AG10803 (cell line): ENCODE measurements around the gene DPH2.
A peak's percentile ranks its signal among the peaks of the same experiment; 100 is the strongest.

Experiments used
- DNase-seq: peaks from one replicate; pipeline ENCODE4 v3.0.0; 2010; ENCODE audit warnings: low read depth
- H3K4me3 ChIP-seq: 2 replicates; pipeline ENCODE4 v1.5.1; 2011; ENCODE audit warnings: mild to moderate bottlenecking, low read length, control low read depth
- CTCF ChIP-seq: conservative IDR thresholded peaks from 2 replicates; pipeline ENCODE4 v1.5.1; 2011; ENCODE audit warnings: mild to moderate bottlenecking, low read length, control low read depth, inconsistent platforms

DPH2 gene

DNA sequence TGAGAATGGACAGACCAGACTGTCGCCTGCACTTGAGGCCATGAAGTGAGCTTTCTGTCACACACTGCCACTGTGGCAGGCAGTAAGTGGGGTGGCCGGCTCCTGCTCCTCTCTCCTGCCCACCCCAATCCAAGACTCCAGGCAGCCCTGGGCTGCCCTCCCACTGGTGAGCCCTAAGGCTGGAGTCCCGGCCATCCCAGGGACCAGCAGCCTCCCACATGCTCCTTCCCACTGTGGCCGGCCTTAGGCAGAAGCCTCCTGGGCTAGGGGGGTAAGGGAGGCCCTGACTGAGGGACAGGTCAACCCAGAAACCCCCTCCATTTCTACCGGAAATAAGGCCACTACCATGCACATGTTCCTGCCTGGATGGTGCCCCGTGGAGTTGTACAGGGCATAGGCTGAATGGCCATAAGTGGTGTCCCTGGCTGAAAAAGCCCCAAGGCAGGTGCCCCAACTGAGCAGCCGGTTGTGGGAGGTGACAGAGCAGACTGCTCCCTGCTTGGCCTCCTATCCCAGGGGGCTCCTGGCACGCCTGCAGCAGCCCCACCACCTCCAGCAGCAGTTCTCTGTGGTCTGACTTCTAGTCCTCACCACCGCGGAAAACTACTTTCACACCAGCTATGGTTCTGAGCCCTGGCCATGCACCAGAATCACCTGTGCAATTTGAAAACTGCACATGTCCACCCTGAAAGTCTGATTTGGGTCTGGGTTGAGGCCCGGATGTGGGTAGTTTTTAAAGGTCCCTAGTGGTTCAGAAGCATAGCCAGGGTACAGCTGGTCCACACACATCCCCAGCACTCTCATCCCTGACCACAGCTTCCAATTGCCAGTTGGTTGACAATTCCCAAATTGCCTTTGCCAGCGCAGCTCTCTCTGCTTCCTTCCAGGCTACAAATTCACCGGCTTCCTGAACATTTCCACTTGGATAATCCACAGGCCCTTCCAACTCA lies 37.8 kb upstream of the DPH2 start:
- no peak overlapping the region for H3K4me3 ChIP-seq
- TF ChIP-seq CTCF = no peak
- no peak for DNase-seq

DNA sequence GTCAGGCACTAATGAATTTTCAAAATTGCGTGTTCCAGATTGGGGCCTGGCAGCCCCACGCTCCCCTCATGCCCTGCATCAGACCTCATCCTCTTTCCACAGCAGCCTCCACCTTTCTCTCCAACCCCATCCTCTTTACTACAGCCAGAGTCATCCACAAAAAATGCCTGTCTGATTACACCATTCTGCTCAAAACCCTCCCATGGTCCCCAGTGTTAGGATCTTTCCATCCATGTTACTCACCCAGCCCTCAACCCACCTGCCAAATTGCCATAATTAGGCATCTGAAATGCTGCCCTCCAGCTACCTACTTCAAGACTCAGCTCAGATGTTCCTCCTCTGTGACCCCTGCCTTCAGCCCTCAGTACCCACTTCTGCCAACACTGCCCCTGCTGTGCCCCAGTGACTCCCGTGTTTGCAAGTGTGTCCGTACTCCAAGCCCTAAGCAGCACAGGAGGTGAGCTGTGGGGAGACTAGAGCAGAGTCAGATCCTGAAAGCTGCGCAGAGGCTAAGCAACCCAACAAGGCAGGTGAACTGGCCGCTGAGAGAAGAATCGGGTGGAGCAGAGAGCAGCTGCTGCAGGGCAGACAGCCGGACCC lies 36.9 kb upstream of the DPH2 start:
- peak overlapping the region; percentile 55 for H3K4me3 ChIP-seq
- peak; percentile 64 for DNase-seq
- TF ChIP-seq CTCF = no peak

DNA sequence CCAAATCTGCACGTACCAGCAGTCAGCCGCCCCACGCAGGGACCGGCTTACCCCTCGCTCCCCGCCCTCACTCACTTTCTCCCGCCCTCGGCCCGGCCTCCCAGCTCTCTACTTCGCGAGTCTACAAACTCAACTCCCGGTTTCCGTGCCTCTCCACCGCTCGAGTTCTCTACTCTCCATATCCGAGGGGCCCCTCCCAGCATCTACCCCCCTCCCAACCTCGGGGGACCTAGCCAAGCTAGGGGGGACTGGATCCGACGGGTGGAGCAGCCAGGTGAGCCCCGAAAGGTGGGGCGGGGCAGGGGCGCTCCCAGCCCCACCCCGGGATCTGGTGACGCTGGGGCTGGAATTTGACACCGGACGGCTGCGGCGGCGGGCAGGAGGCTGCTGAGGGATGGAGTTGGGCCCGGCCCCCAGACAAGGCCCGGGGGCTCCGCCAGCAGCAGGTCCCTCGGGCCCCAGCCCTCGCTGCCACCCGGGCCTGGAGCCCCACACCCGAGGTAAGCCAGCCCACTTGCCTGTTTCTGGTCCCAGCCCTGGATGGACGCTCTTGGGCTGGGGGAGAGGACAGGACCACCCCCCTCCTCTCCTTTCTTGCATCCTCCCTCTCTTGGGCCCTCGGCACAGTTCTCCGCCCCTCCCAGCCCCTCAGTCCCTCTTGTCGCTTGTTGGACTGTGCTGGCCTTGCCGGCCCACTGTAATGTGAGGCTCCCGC lies 36.3 kb upstream of the DPH2 start, which contains the start of gene ARTN:
Gene ARTN (plus strand): TSS at position 416 of the 715 bp plus-strand sequence. CDS start 1,856 bp downstream, outside the sequence.
- TF ChIP-seq CTCF = no peak
- H3K4me3 ChIP-seq = peak within 1 kb of the TSS; percentile 55
- DNase-seq = no peak

- peak; percentile 51 for DNase-seq
- TF ChIP-seq CTCF = peak; percentile 87
- peak overlapping the region; percentile 55 for H3K4me3 ChIP-seq
Measured at GRCh38 chr1:43934101-43934985, 35.5 kb upstream of the DPH2 start.

DNA sequence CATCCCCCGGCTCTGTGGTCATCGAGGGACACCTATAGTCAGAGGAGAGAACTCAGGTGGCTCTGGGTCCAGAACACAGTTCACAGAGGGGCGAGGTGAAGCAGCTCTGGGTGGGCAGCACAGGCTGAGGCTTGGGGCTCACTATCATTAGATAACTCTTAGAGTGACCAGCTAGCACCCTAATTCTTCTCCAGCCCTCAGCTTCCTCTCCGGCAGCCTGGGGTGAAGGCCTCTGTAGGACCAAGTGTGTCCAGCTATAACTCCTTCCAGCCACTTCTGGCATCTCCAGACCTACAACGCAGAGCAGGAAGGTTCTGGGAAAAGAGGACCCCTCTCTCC lies 34.9 kb upstream of the DPH2 start:
- TF ChIP-seq CTCF = no peak
- DNase-seq = no peak
- H3K4me3 ChIP-seq = no peak overlapping the region

- H3K4me3 ChIP-seq = no peak overlapping the region
- TF ChIP-seq CTCF = no peak
- DNase-seq = no peak
Measured at GRCh38 chr1:43935711-43936427, 33.9 kb upstream of the DPH2 start.
